ENCODE data around the gene CMC1.

- TF ChIP-seq POLR2A (IDR thresholded peaks at IDR 0.05) (no peak), CTCF (IDR thresholded peaks at IDR 0.05) (no peak), POLR2AphosphoS5 (IDR thresholded peaks at IDR 0.05; ENCODE audit: insufficient read depth in 1 of 2, low read depth in 1 of 2) (no peak)
Measured at GRCh38 chr3:28343144-28343543, 101.7 kb downstream of the CMC1 start.

All from vagina (tissue), 2 donors.